Measurements from ENCODE around the gene DPYD. TPM values are rescaled to one million over a fixed set of nuclear protein-coding genes. Genes with fewer than 3 reads are reported as not detected.

Gene DPYD
- total RNA-seq, 1 donor from 2014 or later: 5.9 TPM

GRCh38 chr1:97640677-97641076 is 280.2 kb downstream of the DPYD start:
- peaks cover 8% of the 10 kb centered on the region for H3K4me1 Mint-ChIP-seq
- H3K9me3 Mint-ChIP-seq: peaks cover 6% of the 10 kb centered on the region
- H3K27ac Mint-ChIP-seq (ENCODE audit: unreplicated experiment): no peak overlapping the region
- no peaks in the 10 kb centered on the region for H3K27me3 Mint-ChIP-seq (ENCODE audit: low read depth)
- H3K36me3 Mint-ChIP-seq (ENCODE audit: low read depth): peaks cover 4% of the 10 kb centered on the region
- no peak for TF ChIP-seq CTCF (conservative IDR thresholded peaks at IDR 0.05)
- no peak overlapping the region for H3K4me3 Mint-ChIP-seq
- DNase-seq (ENCODE audit: low read depth, low spot score): no peak

DNA sequence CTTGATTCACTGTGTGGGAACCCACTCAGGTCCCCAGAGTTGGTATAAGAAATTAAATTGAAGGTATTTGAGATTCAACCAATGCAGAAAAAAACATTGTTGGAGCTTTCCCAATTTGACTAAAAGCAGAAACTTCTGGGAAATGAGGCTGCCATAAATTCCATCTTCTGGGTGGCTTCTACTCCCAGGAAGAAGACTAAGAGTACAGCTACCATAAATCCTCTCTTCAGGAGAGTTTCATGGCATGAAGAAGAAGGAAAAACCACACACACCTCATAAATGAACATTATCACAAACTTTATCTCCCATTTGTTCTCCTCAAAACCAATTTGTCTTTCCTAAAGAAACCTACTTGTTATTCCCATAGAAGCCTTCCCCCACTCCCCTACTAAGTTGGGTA is 283.9 kb downstream of the DPYD start:
- H3K36me3 Mint-ChIP-seq (ENCODE audit: low read depth): no peaks in the 10 kb centered on the region
- H3K27me3 Mint-ChIP-seq (ENCODE audit: low read depth): no peaks in the 10 kb centered on the region
- peaks cover 2% of the 10 kb centered on the region for H3K9me3 Mint-ChIP-seq
- no peak overlapping the region for H3K27ac Mint-ChIP-seq (ENCODE audit: unreplicated experiment)
- TF ChIP-seq CTCF (conservative IDR thresholded peaks at IDR 0.05): no peak
- peaks cover 16% of the 10 kb centered on the region for H3K4me1 Mint-ChIP-seq
- no peak overlapping the region for H3K4me3 Mint-ChIP-seq
- DNase-seq (ENCODE audit: low read depth, low spot score): no peak

DNA sequence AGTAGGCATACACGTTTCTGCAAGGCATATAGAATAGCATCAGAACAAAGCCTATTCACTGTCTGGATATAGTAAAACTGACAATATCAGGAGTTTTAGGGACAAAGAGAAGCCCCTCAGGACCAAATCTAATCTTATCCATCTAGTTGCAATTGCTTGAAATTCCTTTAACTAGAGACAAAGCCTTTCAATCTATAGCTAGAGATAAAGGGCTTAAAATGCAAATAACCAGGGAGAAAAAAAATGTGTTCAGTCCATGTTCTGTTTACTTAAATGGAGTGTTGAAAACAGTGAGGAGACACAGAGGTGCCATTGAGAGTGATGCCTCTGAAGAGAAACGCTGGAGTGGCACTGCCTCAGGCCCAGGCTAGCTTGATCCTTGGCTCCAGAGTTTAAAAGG is 286.1 kb downstream of the DPYD start:
- Mint-ChIP-seq H3K36me3 (ENCODE audit: low read depth) (no peaks in the 10 kb centered on the region), H3K27ac (ENCODE audit: unreplicated experiment) (no peak overlapping the region), H3K9me3 (no peaks in the 10 kb centered on the region), H3K27me3 (ENCODE audit: low read depth) (no peaks in the 10 kb centered on the region), H3K4me3 (no peak overlapping the region), H3K4me1 (peaks cover 16% of the 10 kb centered on the region)
- no peak for TF ChIP-seq CTCF (conservative IDR thresholded peaks at IDR 0.05)
- no peak for DNase-seq (ENCODE audit: low read depth, low spot score)

DNA sequence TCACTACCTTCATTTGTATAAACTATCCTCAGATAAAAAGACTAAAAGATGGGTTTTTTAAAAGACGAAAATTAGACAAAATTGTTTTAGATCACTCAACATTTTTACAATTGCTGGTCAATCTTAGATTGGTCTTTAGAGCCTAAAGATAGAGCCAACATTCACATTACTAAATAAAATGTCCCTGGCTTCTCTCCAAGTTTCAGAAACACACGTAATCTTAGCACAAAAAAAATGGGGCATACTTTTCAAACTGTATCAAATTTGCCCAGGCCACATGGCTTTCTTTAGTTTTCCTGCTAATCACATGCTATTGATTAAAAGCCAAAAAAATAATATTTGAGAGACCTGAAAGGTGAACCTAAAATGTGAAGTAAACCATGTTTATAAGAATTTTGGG is 288.1 kb downstream of the DPYD start:
- no peaks in the 10 kb centered on the region for H3K36me3 Mint-ChIP-seq (ENCODE audit: low read depth)
- H3K27me3 Mint-ChIP-seq (ENCODE audit: low read depth): no peaks in the 10 kb centered on the region
- TF ChIP-seq CTCF (conservative IDR thresholded peaks at IDR 0.05): no peak
- no peaks in the 10 kb centered on the region for H3K9me3 Mint-ChIP-seq
- no peak overlapping the region for H3K4me3 Mint-ChIP-seq
- peaks cover 16% of the 10 kb centered on the region for H3K4me1 Mint-ChIP-seq
- DNase-seq (ENCODE audit: low read depth, low spot score): no peak
- H3K27ac Mint-ChIP-seq (ENCODE audit: unreplicated experiment): no peak overlapping the region

DNA sequence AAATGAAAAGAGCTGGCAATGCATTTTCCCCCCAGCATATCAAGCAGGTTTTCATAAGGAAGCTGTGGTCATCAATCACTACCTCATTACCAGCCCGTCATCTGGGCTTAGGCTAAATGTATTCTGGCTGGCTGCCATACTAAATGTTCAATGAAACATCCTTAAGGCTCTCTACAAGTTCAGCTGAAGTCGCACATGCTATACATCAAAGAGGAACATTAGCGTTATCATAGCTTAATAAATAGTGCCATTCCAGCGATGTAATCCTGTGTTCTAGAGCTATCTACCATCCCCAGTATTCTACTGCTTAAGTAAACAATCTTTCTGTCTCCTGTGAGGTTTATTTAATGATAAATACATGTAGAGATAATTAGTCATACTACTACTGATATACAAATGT is 288.8 kb downstream of the DPYD start:
- Mint-ChIP-seq H3K9me3 (no peaks in the 10 kb centered on the region), H3K4me1 (peaks cover 16% of the 10 kb centered on the region), H3K27ac (ENCODE audit: unreplicated experiment) (no peak overlapping the region), H3K27me3 (ENCODE audit: low read depth) (no peaks in the 10 kb centered on the region), H3K36me3 (ENCODE audit: low read depth) (no peaks in the 10 kb centered on the region), H3K4me3 (no peak overlapping the region)
- TF ChIP-seq CTCF (conservative IDR thresholded peaks at IDR 0.05): no peak
- DNase-seq (ENCODE audit: low read depth, low spot score): no peak

GRCh38 chr1:97630948-97631347 is 289.9 kb downstream of the DPYD start:
- no peak for DNase-seq (ENCODE audit: low read depth, low spot score)
- H3K36me3 Mint-ChIP-seq (ENCODE audit: low read depth): no peaks in the 10 kb centered on the region
- no peaks in the 10 kb centered on the region for H3K27me3 Mint-ChIP-seq (ENCODE audit: low read depth)
- H3K4me1 Mint-ChIP-seq: peaks cover 8% of the 10 kb centered on the region
- H3K4me3 Mint-ChIP-seq: no peak overlapping the region
- no peaks in the 10 kb centered on the region for H3K9me3 Mint-ChIP-seq
- no peak for TF ChIP-seq CTCF (conservative IDR thresholded peaks at IDR 0.05)
- H3K27ac Mint-ChIP-seq (ENCODE audit: unreplicated experiment): no peak overlapping the region
